ENCODE results near the gene ATG4C. TPM values are rescaled to one million over a fixed set of nuclear protein-coding genes. Genes with fewer than 3 reads are reported as not detected.

The ATG4C gene
- total RNA-seq, 1 experiment from 2014 or later, result 13.1 TPM

DNA sequence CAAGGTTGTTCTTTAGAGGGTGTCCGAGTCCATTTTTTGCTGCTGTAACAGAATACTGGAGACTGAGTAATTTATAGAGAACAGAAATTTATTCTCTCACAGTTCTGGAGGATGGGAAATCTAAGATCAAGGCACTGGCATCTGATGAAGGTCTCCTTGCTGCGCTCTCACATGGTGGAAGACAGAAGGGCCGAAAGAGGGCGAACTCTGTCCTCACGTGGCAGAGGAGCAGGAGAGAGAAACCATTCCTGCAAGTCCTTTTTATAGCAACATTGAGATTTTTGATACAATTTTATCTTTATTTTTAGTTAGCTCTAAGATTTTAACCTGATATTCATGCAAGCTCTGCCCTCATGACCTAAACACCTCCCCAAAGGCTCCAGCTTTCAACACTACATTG lies 48.3 kb downstream of the ATG4C start:
- peaks cover 6 to 12% (median 7%) of the 10 kb centered on the region in 3 experiments; a peak in 6 of 7 replicates for H3K36me3 Mint-ChIP-seq (ENCODE audit: insufficient read depth in 1 of 3, low read depth in 3 of 3)
- no peak overlapping the region for H3K9ac ChIP-seq (ENCODE audit: extremely low read depth, insufficient read length, low read length)
- peaks cover 3 to 4% of the 10 kb centered on the region in 2 experiments; a peak in 3 of 4 replicates for H3K4me1 Mint-ChIP-seq
- no peaks in the 10 kb centered on the region for H3K79me2 ChIP-seq (ENCODE audit: insufficient read depth, low read length)
- no peaks in the 10 kb centered on the region for H3K9me3 ChIP-seq (ENCODE audit: control insufficient read depth, low read depth, low read length)
- H3K4me2 ChIP-seq (ENCODE audit: insufficient read depth, insufficient read length, low read length), result no peak overlapping the region
- 0 out of 7 replicates have a peak overlapping the region, but pooled peaks of 1 of the 3 experiments have one; percentile 24 for H3K27ac Mint-ChIP-seq
- no peak overlapping the region for H2BK15ac ChIP-seq (ENCODE audit: low read depth, low read length)
- TF ChIP-seq, protein P1, sequence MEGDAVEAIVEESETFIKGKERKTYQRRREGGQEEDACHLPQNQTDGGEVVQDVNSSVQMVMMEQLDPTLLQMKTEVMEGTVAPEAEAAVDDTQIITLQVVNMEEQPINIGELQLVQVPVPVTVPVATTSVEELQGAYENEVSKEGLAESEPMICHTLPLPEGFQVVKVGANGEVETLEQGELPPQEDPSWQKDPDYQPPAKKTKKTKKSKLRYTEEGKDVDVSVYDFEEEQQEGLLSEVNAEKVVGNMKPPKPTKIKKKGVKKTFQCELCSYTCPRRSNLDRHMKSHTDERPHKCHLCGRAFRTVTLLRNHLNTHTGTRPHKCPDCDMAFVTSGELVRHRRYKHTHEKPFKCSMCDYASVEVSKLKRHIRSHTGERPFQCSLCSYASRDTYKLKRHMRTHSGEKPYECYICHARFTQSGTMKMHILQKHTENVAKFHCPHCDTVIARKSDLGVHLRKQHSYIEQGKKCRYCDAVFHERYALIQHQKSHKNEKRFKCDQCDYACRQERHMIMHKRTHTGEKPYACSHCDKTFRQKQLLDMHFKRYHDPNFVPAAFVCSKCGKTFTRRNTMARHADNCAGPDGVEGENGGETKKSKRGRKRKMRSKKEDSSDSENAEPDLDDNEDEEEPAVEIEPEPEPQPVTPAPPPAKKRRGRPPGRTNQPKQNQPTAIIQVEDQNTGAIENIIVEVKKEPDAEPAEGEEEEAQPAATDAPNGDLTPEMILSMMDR (conservative IDR thresholded peaks at IDR 0.05), result peak; percentile 19; the same call in 1 of the 3 replicates
- H3K27ac ChIP-seq (ENCODE audit: insufficient read length, low read depth, low read length), result no peak overlapping the region
- H3K4me1 ChIP-seq (ENCODE audit: insufficient read depth, low read length), result no peaks in the 10 kb centered on the region
- H2AK5ac ChIP-seq (ENCODE audit: insufficient read length, low read length), result no peak overlapping the region
- no peak overlapping the region for H3K4me3 Mint-ChIP-seq
- H2BK5ac ChIP-seq (ENCODE audit: insufficient read length, low read length), result no peak overlapping the region
- no peak overlapping the region for H3K18ac ChIP-seq (ENCODE audit: insufficient read length, low read depth, low read length)
- no peak overlapping the region for H3K23ac ChIP-seq (ENCODE audit: insufficient read length, low read depth, low read length)
- no CpG with 5 or more reads among the region's 5 CpGs for WGBS (ENCODE audit: extremely low coverage, insufficient read length, low lambda C conversion rate)
- no peaks in the 10 kb centered on the region for H3K23me2 ChIP-seq (ENCODE audit: insufficient read length, low read depth, low read length, poor library complexity, severe bottlenecking)
- no peaks in the 10 kb centered on the region for H3K27me3 Mint-ChIP-seq (ENCODE audit: low read depth)
- H2BK120ac ChIP-seq (ENCODE audit: low read depth, low read length, poor library complexity, severe bottlenecking), result no peak overlapping the region
- no peak overlapping the region for H4K91ac ChIP-seq (ENCODE audit: insufficient read length, low read depth, low read length)
- no peak overlapping the region for H3K14ac ChIP-seq (ENCODE audit: insufficient read depth, low read length)
- H2AFZ ChIP-seq (ENCODE audit: low read length), result no peak overlapping the region
- H3K27me3 ChIP-seq (ENCODE audit: insufficient read depth, low read length), result no peaks in the 10 kb centered on the region
- peaks cover 2 to 4% of the 10 kb centered on the region in 2 experiments; a peak in 2 of 5 replicates for H3K9me3 Mint-ChIP-seq
- H4K20me1 ChIP-seq (ENCODE audit: control insufficient read depth, insufficient read depth, insufficient read length), result no peaks in the 10 kb centered on the region
- no peak overlapping the region for H3T11ph ChIP-seq (ENCODE audit: low read length)
- no peaks in the 10 kb centered on the region for H3K79me1 ChIP-seq (ENCODE audit: insufficient read depth, low read depth, low read length, poor library complexity, severe bottlenecking)
- no peak overlapping the region for H2BK12ac ChIP-seq (ENCODE audit: insufficient read length, low read depth, low read length)
- no peak overlapping the region for H3K56ac ChIP-seq (ENCODE audit: insufficient read length, low read depth, low read length)
- H4K8ac ChIP-seq (replicated peaks; ENCODE audit: insufficient read length, low read depth, low read length), result no peak overlapping the region
- no peak overlapping the region for H4K5ac ChIP-seq (ENCODE audit: insufficient read length, low read depth, low read length)
- H3K4ac ChIP-seq (ENCODE audit: low read depth, low read length), result no peak overlapping the region
- H2BK20ac ChIP-seq (ENCODE audit: low read depth, low read length, poor library complexity, severe bottlenecking), result no peak overlapping the region
- DNase-seq, result no peak

Measured in H9 (cell line).